HG03139 (cell line): Measurements from ENCODE around the gene VPS52.

ENCODE experiments used
- ATAC-seq: cut with Tn5 transposase; IDR thresholded peaks from one replicate; pipeline ENCODE4 v1.9.1; 2021; ENCODE audit not compliant: unreplicated experiment

VPS52 gene, protein sequence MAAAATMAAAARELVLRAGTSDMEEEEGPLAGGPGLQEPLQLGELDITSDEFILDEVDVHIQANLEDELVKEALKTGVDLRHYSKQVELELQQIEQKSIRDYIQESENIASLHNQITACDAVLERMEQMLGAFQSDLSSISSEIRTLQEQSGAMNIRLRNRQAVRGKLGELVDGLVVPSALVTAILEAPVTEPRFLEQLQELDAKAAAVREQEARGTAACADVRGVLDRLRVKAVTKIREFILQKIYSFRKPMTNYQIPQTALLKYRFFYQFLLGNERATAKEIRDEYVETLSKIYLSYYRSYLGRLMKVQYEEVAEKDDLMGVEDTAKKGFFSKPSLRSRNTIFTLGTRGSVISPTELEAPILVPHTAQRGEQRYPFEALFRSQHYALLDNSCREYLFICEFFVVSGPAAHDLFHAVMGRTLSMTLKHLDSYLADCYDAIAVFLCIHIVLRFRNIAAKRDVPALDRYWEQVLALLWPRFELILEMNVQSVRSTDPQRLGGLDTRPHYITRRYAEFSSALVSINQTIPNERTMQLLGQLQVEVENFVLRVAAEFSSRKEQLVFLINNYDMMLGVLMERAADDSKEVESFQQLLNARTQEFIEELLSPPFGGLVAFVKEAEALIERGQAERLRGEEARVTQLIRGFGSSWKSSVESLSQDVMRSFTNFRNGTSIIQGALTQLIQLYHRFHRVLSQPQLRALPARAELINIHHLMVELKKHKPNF

DNA sequence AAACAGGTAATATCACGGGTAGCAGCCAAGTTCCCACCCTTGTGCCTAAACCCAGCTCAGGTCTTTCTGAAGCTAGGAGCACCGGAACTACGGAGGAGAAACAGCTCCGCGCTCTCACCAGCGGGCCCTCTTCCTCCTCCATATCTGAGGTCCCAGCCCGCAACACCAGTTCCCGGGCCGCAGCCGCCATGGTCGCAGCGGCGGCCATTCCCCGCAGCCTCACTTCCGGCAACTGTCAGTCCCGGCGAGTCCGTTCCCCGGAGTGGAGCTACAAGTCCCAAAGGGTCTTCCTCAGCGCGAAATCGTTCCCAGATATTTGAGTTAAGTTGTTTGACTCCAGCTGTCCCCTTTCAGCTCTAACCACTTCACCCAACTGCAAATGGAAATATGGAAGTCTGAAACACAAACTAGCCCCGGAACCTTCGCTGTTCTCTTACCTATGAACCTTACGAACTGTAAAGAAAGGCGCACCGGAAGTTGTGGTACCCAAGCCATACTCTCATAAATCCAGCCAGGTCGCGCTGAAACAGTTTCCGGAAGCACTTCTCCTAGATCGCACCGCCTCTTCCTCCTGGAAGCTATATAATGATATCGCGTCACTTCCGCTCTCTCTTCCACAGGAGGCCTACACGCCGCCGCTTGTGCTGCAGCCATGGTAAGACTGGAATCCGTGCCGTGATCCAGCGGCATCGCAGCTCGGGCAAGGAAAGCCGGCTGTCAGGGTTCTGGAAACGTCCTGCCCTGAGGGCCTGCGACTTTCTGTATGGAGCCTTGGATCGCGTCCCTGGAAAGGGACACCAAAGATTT is at the start of gene VPS52, which contains the start of gene RPS18:
TSS of gene VPS52 (minus strand) at position 409 of the 807 bp plus-strand sequence. CDS start at position 208, 201 bp downstream.
TSS of gene RPS18 (plus strand) at position 608 of the 807 bp plus-strand sequence. CDS start at position 653, 45 bp downstream.
- peak; percentile 74 for ATAC-seq

DNA sequence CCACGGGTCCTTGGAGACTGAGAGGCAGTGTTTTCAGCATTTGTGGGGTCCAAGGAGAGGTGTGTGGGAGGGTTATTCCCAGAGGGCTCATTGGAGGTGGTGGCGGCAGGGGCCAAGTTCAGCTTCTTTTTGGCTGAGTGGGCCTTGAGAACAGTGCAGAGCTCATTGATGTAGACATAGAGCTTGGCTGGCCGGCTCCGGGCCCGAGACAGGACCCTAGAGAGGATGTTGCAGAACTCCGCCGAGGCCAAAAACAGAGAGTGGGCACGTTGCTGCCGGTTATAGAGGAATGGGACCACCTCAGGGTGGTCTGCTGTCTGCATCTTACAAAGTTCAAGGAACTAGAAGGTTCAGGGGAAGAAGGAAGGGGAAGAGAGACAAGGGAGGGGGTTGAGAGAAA is 49.6 kb upstream of the VPS52 start:
- ATAC-seq: no peak

DNA sequence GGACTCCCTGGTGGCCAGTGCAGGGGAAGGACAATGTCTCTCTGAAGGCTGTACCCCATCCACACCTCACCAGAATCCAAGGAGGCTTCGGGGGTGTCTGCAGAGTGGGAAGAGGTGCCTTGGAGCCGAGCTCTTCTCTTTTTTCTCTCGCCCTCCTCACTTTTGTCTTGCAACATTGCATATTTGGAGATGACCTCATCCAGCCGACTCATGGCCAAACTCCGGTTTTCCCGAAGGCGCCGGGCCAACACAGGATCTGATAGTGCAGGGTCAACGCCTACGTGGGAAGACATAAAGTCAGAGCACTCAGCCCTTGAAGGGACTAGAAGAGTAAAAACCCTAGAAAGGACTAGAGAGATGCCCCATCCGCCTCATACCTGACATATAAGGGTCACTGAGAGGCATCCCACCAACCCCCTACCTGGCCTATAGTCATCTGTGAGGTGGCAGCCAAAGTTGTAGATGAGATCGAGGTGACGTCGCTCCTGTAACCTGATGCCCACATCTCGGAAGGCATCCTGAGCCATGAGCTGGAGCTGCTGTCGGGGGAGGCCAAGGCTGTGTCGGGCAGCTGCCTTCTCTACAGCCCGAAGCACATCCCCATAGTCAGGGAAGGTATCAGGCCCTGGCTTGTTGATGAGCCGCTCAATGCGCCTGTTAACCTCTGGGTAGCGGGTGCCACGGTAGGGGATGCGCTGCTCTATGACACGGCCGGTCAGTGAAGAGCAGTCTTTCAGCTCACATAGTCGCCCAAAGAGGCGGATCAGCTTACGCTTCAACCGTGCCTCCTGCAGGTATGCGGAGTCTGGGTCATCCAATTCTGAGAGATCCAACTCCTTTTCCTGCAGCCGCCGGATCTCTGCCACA is 48.9 kb upstream of the VPS52 start:
- no peak for ATAC-seq

DNA sequence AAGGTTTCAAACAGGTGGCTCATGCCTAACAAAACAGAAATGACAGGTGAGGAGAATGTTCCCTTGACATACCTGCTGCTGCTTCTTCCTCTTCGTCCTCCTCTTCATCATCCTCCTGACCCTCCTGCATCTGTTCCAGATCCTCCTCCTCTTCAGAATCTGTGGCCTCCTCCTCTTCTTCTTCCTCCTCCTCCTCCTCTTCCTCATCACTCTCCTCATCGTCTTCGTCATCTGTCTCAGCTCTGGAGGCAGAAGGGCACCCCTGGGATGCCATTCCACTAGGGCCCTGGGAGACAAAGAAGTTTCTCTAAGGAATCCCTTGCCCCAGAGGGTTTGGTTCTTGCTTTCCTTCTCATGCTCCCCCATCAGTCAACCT is 48.3 kb upstream of the VPS52 start:
- ATAC-seq: no peak

DNA sequence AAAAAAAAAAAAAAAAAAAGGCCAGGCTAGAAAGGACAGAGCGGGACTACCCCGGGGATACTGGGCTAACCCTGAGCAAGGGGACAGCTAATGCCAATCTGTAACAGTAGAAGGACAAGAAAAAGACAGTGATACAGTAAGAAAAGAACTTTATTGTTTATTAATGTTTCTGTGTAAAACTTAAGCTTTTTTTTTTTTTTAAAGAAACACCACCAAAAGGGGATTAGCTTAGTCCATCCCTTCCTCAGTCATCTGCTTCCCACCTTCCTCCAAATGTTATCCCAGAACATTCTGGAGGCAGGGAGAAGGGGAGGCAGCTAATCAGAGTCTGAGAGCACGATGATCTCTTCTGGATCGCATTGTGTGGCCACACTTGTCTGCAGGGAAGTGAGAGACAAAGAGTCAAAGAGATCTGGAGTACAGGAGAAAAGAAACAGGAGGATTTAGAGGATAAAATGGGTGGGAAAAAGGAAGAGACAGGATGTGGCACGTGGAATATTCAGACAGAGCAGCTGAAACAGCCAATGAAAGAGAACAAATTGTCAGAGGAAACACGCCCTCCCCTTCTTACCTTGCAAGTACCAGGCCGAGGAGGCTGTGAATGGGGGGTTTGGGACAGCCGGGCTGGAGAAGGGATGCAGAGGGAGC is 46.9 kb upstream of the VPS52 start:
- ATAC-seq: no peak

DNA sequence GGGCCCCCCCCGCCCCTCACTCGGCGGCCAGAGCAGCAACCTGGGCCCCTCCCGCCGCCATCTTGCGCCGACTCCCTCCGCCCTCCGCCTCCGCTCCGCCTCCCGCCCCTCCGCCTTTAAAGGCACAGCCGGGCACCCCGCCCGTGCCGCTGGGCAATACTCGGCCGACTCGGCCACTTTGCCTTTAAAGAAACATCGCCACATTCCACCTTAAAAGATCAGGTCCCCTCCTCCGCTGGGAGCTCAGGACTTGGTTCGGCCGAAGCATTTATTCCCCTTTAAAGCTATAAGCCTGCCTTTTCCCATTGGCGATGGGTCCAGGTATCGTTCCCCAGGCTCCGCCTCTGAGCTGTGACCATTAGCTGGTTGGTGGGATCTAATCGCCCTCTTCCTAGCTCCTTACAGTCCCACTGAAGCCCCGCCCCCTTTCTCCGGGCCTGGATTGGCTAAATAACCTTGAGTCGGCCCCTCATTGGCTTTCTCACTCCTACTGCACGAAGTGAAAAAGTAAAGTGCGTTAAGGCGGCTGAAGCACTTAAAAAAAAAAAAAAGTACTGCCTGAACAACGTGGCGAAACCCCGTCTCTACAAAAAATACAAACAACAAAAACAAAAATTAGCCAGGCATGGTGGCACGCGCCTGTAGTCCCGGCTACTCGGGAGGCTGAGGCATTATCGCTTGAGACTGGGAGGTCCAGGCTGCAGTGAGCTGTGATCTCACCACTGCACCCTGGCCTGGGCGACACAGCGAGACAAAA is 46.2 kb upstream of the VPS52 start, which contains the start of gene ZBTB22:
TSS of gene ZBTB22 (minus strand) at position 76 of the 757 bp plus-strand sequence. CDS start 828 bp downstream, outside the sequence.
- peak; percentile 43 for ATAC-seq

DNA sequence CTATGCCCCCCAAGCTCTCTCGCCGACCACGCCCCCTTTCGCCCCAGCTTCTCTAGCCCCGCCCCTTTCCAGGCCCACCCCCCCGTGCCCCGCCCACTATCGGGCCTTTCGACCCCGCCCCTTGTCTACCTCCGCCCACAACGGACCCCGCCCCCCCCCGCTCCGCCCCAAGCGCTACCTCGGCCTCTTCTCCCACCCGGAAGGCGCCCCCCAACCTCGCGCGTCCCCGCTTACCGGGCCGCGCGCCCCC is 45.7 kb upstream of the VPS52 start:
- no peak for ATAC-seq

DNA sequence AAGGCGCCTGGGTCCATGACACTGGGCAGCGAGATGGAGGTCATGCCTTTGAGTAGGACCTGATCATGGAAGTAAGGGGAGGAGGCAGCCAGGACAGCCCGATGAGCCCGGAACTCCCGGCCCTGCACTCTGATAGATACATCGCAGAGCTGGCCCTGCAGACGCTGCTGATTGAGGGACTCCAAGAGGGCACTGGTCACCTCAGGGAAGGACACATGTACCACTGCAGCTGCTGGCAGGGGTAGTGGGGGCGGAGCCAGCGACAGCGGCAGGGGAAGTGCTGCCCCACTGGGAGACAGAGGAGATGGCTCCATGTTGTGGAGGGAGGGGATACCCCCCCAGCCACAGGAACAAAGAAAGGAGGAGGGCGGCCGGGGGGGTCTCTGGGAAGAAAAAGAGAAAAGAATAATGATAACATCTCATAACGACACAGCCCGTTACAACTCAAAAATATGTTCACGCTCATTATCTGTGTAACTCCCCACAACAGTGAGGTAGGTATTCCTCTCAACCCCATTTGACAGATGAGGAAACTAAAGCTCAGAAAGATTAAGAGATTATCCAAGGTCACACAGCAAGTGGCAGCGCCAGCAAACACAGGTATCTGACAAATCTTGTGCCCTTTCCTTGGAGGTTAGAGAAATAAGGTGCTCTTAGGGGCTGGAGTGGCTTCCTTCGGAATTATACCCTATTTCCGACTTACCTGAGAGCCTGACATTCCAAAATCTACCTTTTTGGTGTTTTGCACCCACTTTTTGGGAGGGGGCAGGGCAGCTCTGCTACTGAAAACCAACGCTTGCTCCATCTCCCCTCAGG is 45.1 kb upstream of the VPS52 start:
- no peak for ATAC-seq

DNA sequence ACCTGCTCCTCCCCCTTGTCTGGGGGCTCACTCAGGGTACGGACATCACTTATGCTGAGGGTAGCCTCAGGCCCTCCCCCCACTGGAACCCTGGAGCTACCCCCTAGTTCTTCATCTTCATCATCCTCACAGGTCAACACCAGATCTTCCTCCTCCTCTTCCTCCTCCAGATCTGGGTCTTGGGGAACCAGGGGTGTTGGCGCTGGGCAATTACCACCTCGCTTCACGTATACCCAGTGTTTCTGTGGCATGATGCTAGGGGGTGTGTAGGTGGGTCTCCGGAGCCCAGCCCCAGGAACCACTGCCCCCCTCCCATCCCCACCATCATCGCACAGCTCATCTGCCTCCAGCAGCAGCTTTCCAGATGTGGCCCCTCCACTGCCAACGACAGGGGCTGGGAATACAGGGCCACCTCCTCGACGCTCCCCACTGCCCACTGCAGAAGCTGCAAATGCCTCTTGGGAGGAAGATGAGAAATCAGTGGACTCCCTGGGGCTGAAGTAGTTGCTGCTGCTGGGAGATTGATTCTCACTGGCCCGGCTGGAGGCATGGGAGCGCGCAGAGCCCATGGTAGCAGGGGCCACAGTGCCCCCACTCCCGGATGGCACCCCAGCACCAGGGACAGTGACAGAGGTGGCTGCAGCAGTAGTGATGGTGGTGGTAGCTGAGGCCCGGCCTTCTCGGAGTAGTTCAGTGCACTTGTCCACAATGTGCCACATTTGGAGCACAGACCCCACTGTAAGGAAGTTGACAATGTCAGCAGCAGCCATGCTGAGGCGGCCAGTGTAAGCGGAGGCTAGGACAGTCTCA is 44.3 kb upstream of the VPS52 start:
- ATAC-seq: no peak

DNA sequence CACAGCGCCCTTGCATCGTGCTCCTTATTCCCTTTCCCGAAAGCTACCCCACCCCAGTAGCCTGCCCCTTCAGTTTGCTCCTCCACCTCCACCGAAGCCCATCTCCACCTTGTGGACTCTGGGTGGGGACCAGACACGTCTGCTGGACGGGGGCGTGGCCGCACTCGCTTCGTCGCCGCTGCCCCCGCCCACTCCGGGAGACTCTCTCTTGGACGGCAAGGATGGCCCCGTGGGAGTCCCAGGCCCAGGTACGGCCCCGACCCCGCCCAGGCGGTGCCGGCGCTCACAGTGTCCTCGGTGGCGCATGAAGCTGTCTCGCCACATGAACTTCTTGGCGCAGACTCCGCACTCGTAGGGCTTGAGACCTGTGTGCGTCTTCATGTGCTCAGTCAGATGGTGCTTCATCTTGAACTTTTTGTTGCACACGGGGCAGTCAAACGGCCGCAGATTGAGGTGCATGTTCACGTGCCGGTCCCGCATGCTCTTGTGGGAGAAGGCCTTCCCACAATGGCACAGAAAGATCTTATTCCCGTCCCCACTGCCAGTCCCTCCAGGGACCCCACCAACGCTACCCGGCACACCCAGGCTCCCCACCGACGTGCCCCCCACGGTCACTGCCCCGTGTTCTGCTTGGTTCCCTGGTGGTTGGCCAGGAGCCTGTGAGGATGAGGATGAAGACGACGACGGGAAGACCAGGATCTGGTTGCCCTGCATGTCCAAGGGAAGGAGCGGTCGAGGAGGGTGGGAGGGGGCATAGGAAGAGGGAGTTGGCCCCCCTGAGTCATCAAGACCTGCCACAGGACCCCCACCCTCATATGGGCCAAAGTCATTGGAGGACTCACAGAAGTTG is 43.5 kb upstream of the VPS52 start:
- no peak for ATAC-seq

DNA sequence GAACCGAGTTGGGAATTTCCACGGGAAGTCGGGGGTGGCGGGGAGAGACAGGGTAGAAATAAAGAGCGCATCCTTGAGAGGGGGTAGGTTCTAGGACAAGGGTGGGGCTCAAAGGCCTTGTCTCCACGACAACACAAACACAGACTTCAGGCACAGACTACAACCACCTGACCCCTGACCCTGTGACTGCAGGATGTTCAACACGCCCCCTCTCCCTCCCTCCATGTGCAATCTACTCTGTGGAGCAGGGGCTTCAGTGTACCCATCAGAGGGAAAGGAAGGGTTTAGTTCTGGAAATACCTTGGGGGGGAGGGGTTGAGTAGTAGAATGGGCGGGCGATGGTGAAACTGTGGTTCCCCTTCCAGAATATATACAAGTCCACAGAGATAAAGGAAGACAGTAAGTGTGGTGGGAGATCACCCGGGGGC is 42.9 kb upstream of the VPS52 start:
- no peak for ATAC-seq

DNA sequence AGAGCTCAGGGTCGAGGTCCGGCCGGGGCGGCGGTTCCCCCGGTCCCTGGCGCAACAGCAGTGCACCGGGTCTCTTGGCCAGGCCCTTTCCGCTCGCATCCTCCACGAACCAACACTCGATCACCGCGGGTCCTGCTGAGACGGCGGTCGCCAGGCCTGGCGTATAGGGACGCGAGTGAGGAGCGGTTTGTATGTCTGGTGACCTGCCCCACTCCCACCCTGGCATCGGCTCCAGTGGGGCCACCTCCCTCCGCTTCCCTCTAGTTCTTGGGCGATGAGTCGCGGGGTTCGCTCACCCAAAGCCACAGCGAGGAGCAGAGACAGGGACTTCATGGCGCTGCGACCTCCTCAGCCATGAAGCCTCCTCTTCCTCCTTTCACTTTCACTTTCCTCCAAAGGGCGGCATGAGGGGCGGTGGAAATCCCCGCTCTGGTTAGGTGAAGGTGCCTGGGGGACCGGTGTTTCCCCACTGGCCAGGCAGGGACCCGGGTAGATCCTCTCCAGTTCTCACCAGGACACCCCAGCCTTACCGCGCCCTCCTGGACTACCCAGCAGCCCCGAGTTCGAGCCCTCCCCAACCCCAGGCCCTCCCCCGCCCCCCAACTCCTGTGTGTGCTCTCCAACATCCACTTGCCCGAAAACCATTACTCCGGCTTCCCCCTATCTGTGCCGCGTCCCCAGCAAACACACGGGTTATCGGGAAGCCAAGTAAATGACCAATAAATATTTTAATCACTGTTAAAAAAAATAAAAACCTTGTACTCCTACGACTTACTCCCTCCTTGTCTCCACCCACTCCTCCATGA is 42.2 kb upstream of the VPS52 start, which contains the start of gene TAPBP:
TSS of gene TAPBP (minus strand) at position 370 of the 806 bp plus-strand sequence. CDS start at position 333, 37 bp downstream.
- ATAC-seq: peak; percentile 30

DNA sequence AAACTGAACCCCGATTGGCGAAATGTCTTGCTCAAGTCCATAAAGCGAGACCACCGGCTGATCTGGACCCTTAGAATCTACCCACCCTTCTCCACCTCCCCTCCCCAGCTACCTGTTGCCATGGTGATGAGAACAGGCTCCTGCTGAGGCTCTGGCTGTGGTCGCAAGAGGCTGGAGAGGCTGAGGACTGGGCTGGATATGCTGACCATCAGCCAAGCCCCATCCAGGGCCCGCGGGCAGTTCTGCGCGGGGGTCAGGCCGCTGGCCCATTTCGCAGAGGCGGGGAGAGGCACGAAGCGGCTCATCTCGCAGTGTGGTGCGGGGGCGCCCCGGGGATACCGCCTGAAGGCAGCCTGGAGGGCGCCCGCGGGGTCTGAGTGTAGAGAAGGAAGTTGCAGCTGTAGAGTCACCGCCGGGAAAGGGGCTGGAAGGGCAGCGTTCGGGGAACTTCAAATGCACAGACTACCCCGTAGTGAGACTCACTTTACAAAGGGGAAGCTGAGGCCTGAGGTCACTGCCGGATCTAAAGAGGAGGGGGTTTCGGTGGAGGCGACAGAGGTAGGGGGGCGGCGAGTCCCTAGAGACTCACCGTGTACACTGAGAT is 41.5 kb upstream of the VPS52 start:
- ATAC-seq: peak; percentile 6

DNA sequence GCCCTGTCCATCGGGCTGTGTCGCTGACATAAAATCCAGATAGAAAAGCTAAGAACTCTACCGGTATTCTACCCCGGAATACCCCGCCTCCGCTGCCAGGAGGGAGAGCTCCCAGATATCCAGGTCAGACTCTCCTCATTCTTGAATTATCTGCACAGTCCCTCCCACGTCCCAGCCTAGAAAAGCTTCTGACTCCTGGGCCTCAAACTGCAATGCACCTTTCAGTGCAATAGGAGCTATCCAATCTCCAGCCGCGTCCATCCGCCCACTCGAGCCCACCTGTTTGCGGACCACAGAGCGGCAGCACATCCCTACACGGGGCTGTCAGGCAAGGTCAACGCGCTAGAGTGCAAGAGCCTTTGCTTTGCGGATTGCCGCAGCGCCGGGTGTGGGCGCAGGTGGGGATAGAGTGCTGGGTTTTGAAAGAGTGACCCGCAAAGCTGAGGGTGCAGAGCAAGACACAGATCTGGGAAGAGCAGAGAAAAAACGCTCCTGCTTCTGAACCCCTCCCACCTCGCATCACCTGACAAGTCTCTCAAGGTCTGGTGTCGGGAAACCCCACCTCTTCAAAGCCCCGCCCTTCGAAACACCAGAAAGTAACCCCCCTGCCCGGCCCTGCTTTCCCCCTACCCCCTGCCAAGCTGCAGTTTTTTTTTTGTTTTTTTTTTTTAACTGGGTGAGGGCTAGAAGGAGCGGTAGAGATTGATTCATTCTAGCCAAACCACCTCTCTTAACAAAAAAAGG is 40.9 kb upstream of the VPS52 start:
- ATAC-seq: no peak

DNA sequence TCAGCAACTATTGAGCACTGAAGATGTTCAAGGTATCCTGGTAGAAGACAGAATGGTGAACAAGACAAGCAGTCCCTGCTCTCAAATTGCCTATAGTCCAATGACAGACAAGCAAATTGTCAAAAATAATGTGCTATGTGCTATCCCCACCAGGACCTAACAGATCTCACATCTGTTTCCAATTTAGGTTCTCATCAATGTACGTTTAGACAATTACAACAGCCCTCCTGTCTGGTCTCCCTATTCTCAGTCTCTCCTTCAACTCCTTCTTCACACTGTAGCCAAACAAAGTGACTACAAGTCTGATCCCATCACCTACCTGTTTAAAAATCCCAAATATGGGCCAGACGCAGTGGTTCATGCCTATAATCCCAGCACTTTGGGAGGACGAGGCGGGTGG is 34.7 kb upstream of the VPS52 start:
- ATAC-seq: no peak
